ENCODE results near the gene ADAM12. TPM values are rescaled to one million over a fixed set of nuclear protein-coding genes. Genes with fewer than 3 reads are reported as not detected.

ADAM12 gene
- polyA plus RNA-seq, 3 donors: 0.05 TPM; not detected in 2

- no peaks in the 10 kb centered on the region for H3K36me3 Mint-ChIP-seq
- Histone ChIP-seq H4K20me1 (ENCODE audit: insufficient read depth, low read length) (no peaks in the 10 kb centered on the region), H3K9me3 (replicated peaks in 1 of 2; ENCODE audit: control insufficient read depth in 1 of 2, insufficient read depth in 1 of 2, low read length in 2 of 2) (no peaks in the 10 kb centered on the region), H3K79me2 (ENCODE audit: insufficient read depth, low read length) (no peaks in the 10 kb centered on the region), H3K4me1 (ENCODE audit: control insufficient read depth in 1 of 2, insufficient read depth in 2 of 2, low read length in 2 of 2) (peaks cover 28 to 35% of the 10 kb centered on the region in 2 donors), H3K36me3 (replicated peaks in 1 of 2; ENCODE audit: control insufficient read depth in 1 of 2, insufficient read depth in 2 of 2, low read length in 2 of 2) (no peaks in the 10 kb centered on the region), H2AFZ (ENCODE audit: insufficient read depth, low read depth, low read length, poor library complexity, severe bottlenecking) (no peak overlapping the region), H3K27me3 (ENCODE audit: control insufficient read depth in 2 of 2, insufficient read depth in 2 of 2, low read length in 2 of 2) (no peaks in the 10 kb centered on the region), H3K4me3 (replicated peaks in 1 of 3; ENCODE audit: low read depth in 2 of 3, low read length in 3 of 3) (peak overlapping the region in 1 of 3 experiments; percentile 15), H3K9ac (ENCODE audit: insufficient read depth, low read length, poor library complexity, severe bottlenecking) (no peak overlapping the region), H3K27ac (ENCODE audit: low read depth in 1 of 2, low read length in 2 of 2) (no peak overlapping the region), H3K4me2 (replicated peaks; ENCODE audit: extremely low read depth, low read length, poor library complexity, severe bottlenecking) (peak overlapping the region; percentile 32)
- no peak overlapping the region for H3K4me3 Mint-ChIP-seq
- no peak for TF ChIP-seq CTCF (IDR thresholded peaks at IDR 0.05)
- WGBS (ENCODE audit: insufficient coverage): 66% methylated on average over 5 of the region's 11 CpGs
- H3K9me3 Mint-ChIP-seq: peaks cover 0 to 1% (median 0%) of the 10 kb centered on the region in 7 donors
- H3K27me3 Mint-ChIP-seq (ENCODE audit: low read depth in 3 of 3): peaks cover 0 to 1% (median 0%) of the 10 kb centered on the region in 3 donors
- peaks cover 27% of the 10 kb centered on the region for H3K4me1 Mint-ChIP-seq
- intact Hi-C loops (cut with micrococcal nuclease): no loop called here
- peak in 2 of 3 donors; percentile 27 to 48 for DNase-seq
- peak overlapping the region in 3 of 7 donors; percentile 19 to 68 (median 22) for H3K27ac Mint-ChIP-seq
These were observed 300.3 kb downstream of the ADAM12 start for GRCh38 chr10:126087796-126088505.

GRCh38 chr10:126087153-126087680 lies 301.1 kb downstream of the ADAM12 start:
- Histone ChIP-seq H3K79me2 (ENCODE audit: insufficient read depth, low read length) (no peaks in the 10 kb centered on the region), H2AFZ (ENCODE audit: insufficient read depth, low read depth, low read length, poor library complexity, severe bottlenecking) (no peak overlapping the region), H3K4me2 (replicated peaks; ENCODE audit: extremely low read depth, low read length, poor library complexity, severe bottlenecking) (peak overlapping the region; percentile 32), H4K20me1 (ENCODE audit: insufficient read depth, low read length) (no peaks in the 10 kb centered on the region), H3K9ac (ENCODE audit: insufficient read depth, low read length, poor library complexity, severe bottlenecking) (no peak overlapping the region), H3K27ac (ENCODE audit: low read depth in 1 of 2, low read length in 2 of 2) (no peak overlapping the region), H3K4me3 (replicated peaks in 1 of 3; ENCODE audit: low read depth in 2 of 3, low read length in 3 of 3) (peak overlapping the region in 1 of 3 experiments; percentile 15), H3K4me1 (ENCODE audit: control insufficient read depth in 1 of 2, insufficient read depth in 2 of 2, low read length in 2 of 2) (peaks cover 21 to 27% of the 10 kb centered on the region in 2 donors), H3K36me3 (replicated peaks in 1 of 2; ENCODE audit: control insufficient read depth in 1 of 2, insufficient read depth in 2 of 2, low read length in 2 of 2) (no peaks in the 10 kb centered on the region), H3K27me3 (ENCODE audit: control insufficient read depth in 2 of 2, insufficient read depth in 2 of 2, low read length in 2 of 2) (no peaks in the 10 kb centered on the region), H3K9me3 (replicated peaks in 1 of 2; ENCODE audit: control insufficient read depth in 1 of 2, insufficient read depth in 1 of 2, low read length in 2 of 2) (no peaks in the 10 kb centered on the region)
- no CpG with 5 or more reads among the region's 4 CpGs for WGBS (ENCODE audit: insufficient coverage)
- TF ChIP-seq CTCF (IDR thresholded peaks at IDR 0.05): no peak
- Mint-ChIP-seq H3K27ac (no peak overlapping the region), H3K27me3 (ENCODE audit: low read depth in 3 of 3) (peaks cover 0 to 1% (median 0%) of the 10 kb centered on the region in 3 donors), H3K4me3 (no peak overlapping the region), H3K9me3 (peaks cover 0 to 1% (median 0%) of the 10 kb centered on the region in 7 donors), H3K36me3 (no peaks in the 10 kb centered on the region), H3K4me1 (peaks cover 20% of the 10 kb centered on the region)
- DNase-seq: peak in 2 of 3 donors; percentile 32 to 33
- intact Hi-C loops (cut with micrococcal nuclease): no loop called here
